ENCODE results near the gene RFX5. TPM values are rescaled to one million over a fixed set of nuclear protein-coding genes. Genes with fewer than 3 reads are reported as not detected.

RFX5 gene
- total and polyA plus RNA-seq, 2 of the 13 experiments (the other 11 are each of a cell fraction or from before 2014, with no cell fraction given), result 17.9 to 36.2 TPM

- H3K27me3 ChIP-seq (ENCODE audit: control insufficient read depth in 1 of 2, insufficient read depth in 2 of 2, low read length in 2 of 2), result no peaks in the 10 kb centered on the region; a peak in 1 of 5 replicates
- no peaks in the 10 kb centered on the region for H3K9me3 ChIP-seq (ENCODE audit: low read length)
- intact Hi-C loops (cut with micrococcal nuclease; ENCODE audit: unreplicated experiment), result no loop called here
- DNase-seq (ENCODE audit: low spot score) (no peak), ATAC-seq (no peak), FAIRE-seq (no peak)
- CTCF ChIA-PET (ENCODE audit: low intra/inter-chr PET ratio, low total read pairs), result no interaction called here
- WGBS (ENCODE audit: low lambda C conversion rate), result 92% methylated on average over 5 of the region's 6 CpGs
- H3K36me3 ChIP-seq (replicated peaks in 1 of 2; ENCODE audit: control insufficient read depth in 1 of 2, insufficient read depth in 2 of 2, low read length in 2 of 2), result peaks cover 4 to 10% of the 10 kb centered on the region in 2 experiments; a peak in 4 of 5 replicates
- H4K20me1 ChIP-seq (ENCODE audit: insufficient read depth, low read length), result no peaks in the 10 kb centered on the region
- H3K4me3 ChIP-seq (replicated peaks in 1 of 3; ENCODE audit: insufficient read depth in 1 of 3, low read depth in 2 of 3, low read length in 3 of 3), result no peak overlapping the region
- H2AFZ ChIP-seq (ENCODE audit: low read length), result no peak overlapping the region
- peaks cover 41% of the 10 kb centered on the region for H3K4me1 ChIP-seq (ENCODE audit: insufficient read depth, low read length)
- BruUV-seq (replicated peaks), result no TSS peak
- H3K79me2 ChIP-seq (ENCODE audit: insufficient read depth, low read length), result peaks cover 5% of the 10 kb centered on the region
- H3K27ac ChIP-seq (ENCODE audit: extremely low read length, insufficient read depth, low read length), result no peak overlapping the region
- in situ Hi-C loops (cut with HindIII; ENCODE audit: extremely low pct_ligation_motif_present, low pct_unique_long_range_greater_than_20kb), result no loop called here
- H3K9ac ChIP-seq (ENCODE audit: insufficient read depth, low read depth, low read length), result no peak overlapping the region
- H3K4me2 ChIP-seq (ENCODE audit: low read depth, low read length), result no peak overlapping the region
- POLR2A ChIA-PET, result interaction anchor here (0.9 kb wide), 1 partner anchor 29 kb away, joined by 3 read pairs; the partner anchor contains the start of gene PSMB4
- TF ChIP-seq, protein P1, sequence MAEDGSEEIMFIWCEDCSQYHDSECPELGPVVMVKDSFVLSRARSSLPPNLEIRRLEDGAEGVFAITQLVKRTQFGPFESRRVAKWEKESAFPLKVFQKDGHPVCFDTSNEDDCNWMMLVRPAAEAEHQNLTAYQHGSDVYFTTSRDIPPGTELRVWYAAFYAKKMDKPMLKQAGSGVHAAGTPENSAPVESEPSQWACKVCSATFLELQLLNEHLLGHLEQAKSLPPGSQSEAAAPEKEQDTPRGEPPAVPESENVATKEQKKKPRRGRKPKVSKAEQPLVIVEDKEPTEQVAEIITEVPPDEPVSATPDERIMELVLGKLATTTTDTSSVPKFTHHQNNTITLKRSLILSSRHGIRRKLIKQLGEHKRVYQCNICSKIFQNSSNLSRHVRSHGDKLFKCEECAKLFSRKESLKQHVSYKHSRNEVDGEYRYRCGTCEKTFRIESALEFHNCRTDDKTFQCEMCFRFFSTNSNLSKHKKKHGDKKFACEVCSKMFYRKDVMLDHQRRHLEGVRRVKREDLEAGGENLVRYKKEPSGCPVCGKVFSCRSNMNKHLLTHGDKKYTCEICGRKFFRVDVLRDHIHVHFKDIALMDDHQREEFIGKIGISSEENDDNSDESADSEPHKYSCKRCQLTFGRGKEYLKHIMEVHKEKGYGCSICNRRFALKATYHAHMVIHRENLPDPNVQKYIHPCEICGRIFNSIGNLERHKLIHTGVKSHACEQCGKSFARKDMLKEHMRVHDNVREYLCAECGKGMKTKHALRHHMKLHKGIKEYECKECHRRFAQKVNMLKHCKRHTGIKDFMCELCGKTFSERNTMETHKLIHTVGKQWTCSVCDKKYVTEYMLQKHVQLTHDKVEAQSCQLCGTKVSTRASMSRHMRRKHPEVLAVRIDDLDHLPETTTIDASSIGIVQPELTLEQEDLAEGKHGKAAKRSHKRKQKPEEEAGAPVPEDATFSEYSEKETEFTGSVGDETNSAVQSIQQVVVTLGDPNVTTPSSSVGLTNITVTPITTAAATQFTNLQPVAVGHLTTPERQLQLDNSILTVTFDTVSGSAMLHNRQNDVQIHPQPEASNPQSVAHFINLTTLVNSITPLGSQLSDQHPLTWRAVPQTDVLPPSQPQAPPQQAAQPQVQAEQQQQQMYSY (CRISPR knock-in tag; IDR thresholded peaks at IDR 0.05), result peak; percentile 88
- no peak for TF ChIP-seq FOXA1 (IDR thresholded peaks at IDR 0.05)
- TF ChIP-seq FOXA1 (CRISPR knock-in tag; IDR thresholded peaks at IDR 0.05), result no peak
Observed at GRCh38 chr1:151370211-151370911, 23.3 kb upstream of the RFX5 start.

GRCh38 chr1:151369621-151370048 is 22.6 kb upstream of the RFX5 start:
- CTCF ChIA-PET (ENCODE audit: low intra/inter-chr PET ratio, low total read pairs), result no interaction called here

More at GRCh38 chr1:151369621-151370048, 22.6 kb upstream of the RFX5 start:
- H4K20me1 ChIP-seq (ENCODE audit: insufficient read depth, low read length), result no peaks in the 10 kb centered on the region
- ATAC-seq, result no peak
- no peak overlapping the region for H3K27ac ChIP-seq (ENCODE audit: extremely low read length, insufficient read depth, low read length)
- no peak overlapping the region for H2AFZ ChIP-seq (ENCODE audit: low read length)
- no peak for FAIRE-seq
- no peak overlapping the region for H3K4me2 ChIP-seq (ENCODE audit: low read depth, low read length)
- DNase-seq (ENCODE audit: low spot score), result no peak
- no TSS peak for BruUV-seq (replicated peaks)
- 78% methylated on average over 4 of the region's 15 CpGs for WGBS (ENCODE audit: low lambda C conversion rate)
- intact Hi-C loops (cut with micrococcal nuclease; ENCODE audit: unreplicated experiment) (no loop called here), in situ Hi-C loops (cut with HindIII; ENCODE audit: extremely low pct_ligation_motif_present, low pct_unique_long_range_greater_than_20kb) (no loop called here)
- TF ChIP-seq ASH2L (IDR thresholded peaks at IDR 0.05; ENCODE audit: insufficient read length, low read depth, low read length), result no peak
- TF ChIP-seq, protein P2, sequence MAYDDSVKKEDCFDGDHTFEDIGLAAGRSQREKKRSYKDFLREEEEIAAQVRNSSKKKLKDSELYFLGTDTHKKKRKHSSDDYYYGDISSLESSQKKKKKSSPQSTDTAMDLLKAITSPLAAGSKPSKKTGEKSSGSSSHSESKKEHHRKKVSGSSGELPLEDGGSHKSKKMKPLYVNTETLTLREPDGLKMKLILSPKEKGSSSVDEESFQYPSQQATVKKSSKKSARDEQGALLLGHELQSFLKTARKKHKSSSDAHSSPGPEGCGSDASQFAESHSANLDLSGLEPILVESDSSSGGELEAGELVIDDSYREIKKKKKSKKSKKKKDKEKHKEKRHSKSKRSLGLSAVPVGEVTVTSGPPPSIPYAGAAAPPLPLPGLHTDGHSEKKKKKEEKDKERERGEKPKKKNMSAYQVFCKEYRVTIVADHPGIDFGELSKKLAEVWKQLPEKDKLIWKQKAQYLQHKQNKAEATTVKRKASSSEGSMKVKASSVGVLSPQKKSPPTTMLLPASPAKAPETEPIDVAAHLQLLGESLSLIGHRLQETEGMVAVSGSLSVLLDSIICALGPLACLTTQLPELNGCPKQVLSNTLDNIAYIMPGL (CRISPR knock-in tag; IDR thresholded peaks at IDR 0.05; ENCODE audit: borderline replicate concordance in 1 of 2, low read depth in 1 of 2), result no peak
- peaks cover 41% of the 10 kb centered on the region for H3K4me1 ChIP-seq (ENCODE audit: insufficient read depth, low read length)
- H3K27me3 ChIP-seq (ENCODE audit: control insufficient read depth in 1 of 2, insufficient read depth in 2 of 2, low read length in 2 of 2), result no peaks in the 10 kb centered on the region; a peak in 1 of 5 replicates
- H3K9me3 ChIP-seq (ENCODE audit: low read length), result no peaks in the 10 kb centered on the region
- H3K79me2 ChIP-seq (ENCODE audit: insufficient read depth, low read length), result peaks cover 5% of the 10 kb centered on the region
- H3K36me3 ChIP-seq (replicated peaks in 1 of 2; ENCODE audit: control insufficient read depth in 1 of 2, insufficient read depth in 2 of 2, low read length in 2 of 2), result peaks cover 8 to 14% of the 10 kb centered on the region in 2 experiments; a peak in 4 of 5 replicates
- H3K4me3 ChIP-seq (replicated peaks in 1 of 3; ENCODE audit: insufficient read depth in 1 of 3, low read depth in 2 of 3, low read length in 3 of 3), result no peak overlapping the region
- POLR2A ChIA-PET, result interaction anchor here (0.9 kb wide), 1 partner anchor 30 kb away, joined by 3 read pairs; the partner anchor contains the start of gene PSMB4
- H3K9ac ChIP-seq (ENCODE audit: insufficient read depth, low read depth, low read length), result no peak overlapping the region

Data from HepG2 (cell line).